Chondrocyte (in vitro differentiated cells): Measurements from ENCODE around the gene ORC6. TPM values are rescaled to one million over a fixed set of nuclear protein-coding genes. Genes with fewer than 3 reads are reported as not detected.
A peak's percentile ranks its signal among the peaks of the same experiment; 100 is the strongest.
"Not testable (repeated sequence)": the region's sequence is repeated elsewhere in the genome, so short reads cannot be mapped to it uniquely, and the experiment has no call there.

Source experiments
- DNase-seq: peaks from one replicate; pipeline ENCODE4 v3.0.0; 2021; ENCODE audit warnings: mixed read lengths, low spot score
- H3K27ac Mint-ChIP-seq: one replicate; pipeline ENCODE4 v1.8.0; 2021; ENCODE audit warnings: mild to moderate bottlenecking, moderate library complexity, mixed read lengths; ENCODE audit not compliant: unreplicated experiment
- H3K27me3 Mint-ChIP-seq: 2 replicates; pipeline ENCODE4 v1.8.0; 2021; ENCODE audit warnings: low read depth, mixed read lengths
- H3K36me3 Mint-ChIP-seq: 2 replicates; pipeline ENCODE4 v1.8.0; 2021; ENCODE audit warnings: low read depth, mixed read lengths
- H3K4me1 Mint-ChIP-seq: 2 replicates; pipeline ENCODE4 v1.8.0; 2021; ENCODE audit warnings: low read depth, mild to moderate bottlenecking, mixed read lengths
- H3K4me3 Mint-ChIP-seq: one replicate; pipeline ENCODE4 v1.8.0; 2021; ENCODE audit warnings: mild to moderate bottlenecking, moderate library complexity, mixed read lengths; ENCODE audit not compliant: unreplicated experiment
- H3K9me3 Mint-ChIP-seq: 2 replicates; pipeline ENCODE4 v1.8.0; 2021; ENCODE audit warnings: low read depth, mixed read lengths
- CTCF ChIP-seq: fragments of 200-600 bp; sonication (generic); IDR thresholded peaks from 2 replicates; pipeline ENCODE4 v1.5.0; 2021; ENCODE audit warnings: antibody characterized with exemption, mild to moderate bottlenecking, moderate library complexity
- total RNA-seq: library from RNA; stranded (reverse); gene quantifications from 3 replicates; pipeline ENCODE4 v1.2.1, GENCODE V29; 2021

Gene ORC6
- total RNA-seq, 1 donor from 2014 or later = 6.7 TPM

DNA sequence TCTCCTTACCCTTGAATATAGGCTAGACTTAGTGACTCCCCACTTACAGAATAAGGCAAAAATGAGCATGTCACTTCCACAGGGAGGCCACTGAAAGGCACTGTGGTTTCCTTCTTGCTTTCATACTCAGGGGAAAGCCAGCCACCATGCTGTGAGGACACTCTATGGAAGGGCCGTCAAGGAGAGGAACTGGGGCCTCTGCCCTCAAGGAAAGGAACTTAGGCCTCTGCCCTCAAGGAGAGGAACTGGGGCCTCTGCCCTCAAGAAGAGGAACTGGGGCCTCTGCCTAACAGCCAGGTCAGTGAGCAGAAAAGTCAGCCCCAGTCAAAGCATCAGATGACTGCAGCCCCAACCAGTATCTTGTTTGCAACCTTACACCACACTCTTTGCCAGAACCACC lies 30.5 kb upstream of the ORC6 start:
- H3K27ac Mint-ChIP-seq = no peak overlapping the region
- no peaks in the 10 kb centered on the region for H3K4me1 Mint-ChIP-seq
- no peaks in the 10 kb centered on the region for H3K27me3 Mint-ChIP-seq
- no peak for TF ChIP-seq CTCF
- H3K4me3 Mint-ChIP-seq = no peak overlapping the region
- no peak for DNase-seq
- peaks cover 30% of the 10 kb centered on the region for H3K36me3 Mint-ChIP-seq
- H3K9me3 Mint-ChIP-seq = no peaks in the 10 kb centered on the region

- H3K27ac Mint-ChIP-seq = no peak overlapping the region
- no peak for TF ChIP-seq CTCF
Observed at GRCh38 chr16:46662123-46662522, 27.3 kb upstream of the ORC6 start.

GRCh38 chr16:46673320-46674013 lies 16.0 kb upstream of the ORC6 start:
- Mint-ChIP-seq H3K4me1 (no peaks in the 10 kb centered on the region), H3K4me3 (no peak overlapping the region), H3K27ac (no peak overlapping the region), H3K9me3 (no peaks in the 10 kb centered on the region), H3K36me3 (peaks cover 29% of the 10 kb centered on the region), H3K27me3 (no peaks in the 10 kb centered on the region)
- peak; percentile 93 for TF ChIP-seq CTCF
- no peak for DNase-seq

More at GRCh38 chr16:46662123-46662522, 27.3 kb upstream of the ORC6 start:
- no peaks in the 10 kb centered on the region for H3K9me3 Mint-ChIP-seq
- no peak overlapping the region for H3K4me3 Mint-ChIP-seq
- H3K27me3 Mint-ChIP-seq = no peaks in the 10 kb centered on the region
- no peak for DNase-seq
- peaks cover 37% of the 10 kb centered on the region for H3K36me3 Mint-ChIP-seq
- H3K4me1 Mint-ChIP-seq = no peaks in the 10 kb centered on the region

GRCh38 chr16:46677943-46678342 lies 11.5 kb upstream of the ORC6 start:
- H3K4me1 Mint-ChIP-seq, H3K9me3 Mint-ChIP-seq, DNase-seq, H3K4me3 Mint-ChIP-seq, H3K27ac Mint-ChIP-seq, H3K27me3 Mint-ChIP-seq: not testable (repeated sequence)
- peaks cover 19% of the 10 kb centered on the region for H3K36me3 Mint-ChIP-seq

- not testable (repeated sequence) for H3K9me3 Mint-ChIP-seq, DNase-seq, H3K36me3 Mint-ChIP-seq, H3K4me3 Mint-ChIP-seq, H3K27ac Mint-ChIP-seq, H3K27me3 Mint-ChIP-seq
- peaks cover 27% of the 10 kb centered on the region for H3K4me1 Mint-ChIP-seq
Observed at GRCh38 chr16:46681867-46682266, 7.6 kb upstream of the ORC6 start.

DNA sequence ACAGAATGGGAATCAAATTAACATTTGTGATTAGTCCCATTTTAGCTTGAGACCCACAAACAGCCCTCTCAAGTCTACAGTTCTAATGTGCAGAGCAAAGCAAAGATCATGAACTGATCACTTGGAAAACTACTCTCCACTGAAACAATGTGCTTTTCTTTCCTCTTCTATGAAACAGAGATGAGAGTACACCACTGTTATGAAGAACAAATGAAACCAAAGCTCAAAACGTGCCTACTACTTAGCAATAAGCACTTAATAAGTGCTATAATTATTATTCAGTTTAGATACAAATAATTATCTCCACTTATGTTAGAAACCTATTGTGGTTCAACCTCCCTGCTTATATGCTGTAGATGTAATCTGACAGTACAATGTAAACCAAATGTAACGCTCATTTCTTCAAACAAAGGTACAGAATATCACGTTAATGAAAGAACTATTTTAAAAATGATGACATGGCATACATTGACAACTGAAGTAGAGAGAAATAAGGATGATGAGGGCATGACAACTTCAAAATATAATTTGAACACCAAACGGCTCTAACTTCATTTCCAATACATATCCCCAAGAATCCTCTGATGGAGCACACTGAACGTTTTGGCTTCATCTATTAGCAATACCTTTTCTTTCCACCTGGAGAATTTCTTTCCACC lies 2.5 kb upstream of the ORC6 start:
- no peak for DNase-seq

More for the DNA sequence above, 2.5 kb upstream of the ORC6 start:
- no peak overlapping the region for H3K4me3 Mint-ChIP-seq
- H3K36me3 Mint-ChIP-seq = no peaks in the 10 kb centered on the region
- peaks cover 40% of the 10 kb centered on the region for H3K4me1 Mint-ChIP-seq
- TF ChIP-seq CTCF = no peak
- H3K27ac Mint-ChIP-seq = peak overlapping the region; percentile 45
- H3K27me3 Mint-ChIP-seq = no peaks in the 10 kb centered on the region
- H3K9me3 Mint-ChIP-seq = no peaks in the 10 kb centered on the region
